Islet of Langerhans (tissue), 1 donor: ENCODE measurements around the gene CD53.
"Not testable (repeated sequence)": the region's sequence is repeated elsewhere in the genome, so short reads cannot be mapped to it uniquely, and the experiment has no call there.

Source experiments
- FAIRE-seq: peaks from one replicate; lab custom pipeline; 2011; peaks lifted over from hg19 to GRCh38; lab: Jason Lieb, UNC

CD53 gene, protein sequence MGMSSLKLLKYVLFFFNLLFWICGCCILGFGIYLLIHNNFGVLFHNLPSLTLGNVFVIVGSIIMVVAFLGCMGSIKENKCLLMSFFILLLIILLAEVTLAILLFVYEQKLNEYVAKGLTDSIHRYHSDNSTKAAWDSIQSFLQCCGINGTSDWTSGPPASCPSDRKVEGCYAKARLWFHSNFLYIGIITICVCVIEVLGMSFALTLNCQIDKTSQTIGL

GRCh38 chr1:110872745-110873720, at the start of gene CD53:
TSS of gene CD53 (plus strand) at chr1:110873148. CDS start at chr1:110891409, 18,261 bp downstream.
- no peak for FAIRE-seq

- no peak for FAIRE-seq
These were observed 48.8 kb upstream of the CD53 start for GRCh38 chr1:110824192-110824591.

- FAIRE-seq, result no peak
These were observed 42.9 kb upstream of the CD53 start for GRCh38 chr1:110829955-110830553.

DNA sequence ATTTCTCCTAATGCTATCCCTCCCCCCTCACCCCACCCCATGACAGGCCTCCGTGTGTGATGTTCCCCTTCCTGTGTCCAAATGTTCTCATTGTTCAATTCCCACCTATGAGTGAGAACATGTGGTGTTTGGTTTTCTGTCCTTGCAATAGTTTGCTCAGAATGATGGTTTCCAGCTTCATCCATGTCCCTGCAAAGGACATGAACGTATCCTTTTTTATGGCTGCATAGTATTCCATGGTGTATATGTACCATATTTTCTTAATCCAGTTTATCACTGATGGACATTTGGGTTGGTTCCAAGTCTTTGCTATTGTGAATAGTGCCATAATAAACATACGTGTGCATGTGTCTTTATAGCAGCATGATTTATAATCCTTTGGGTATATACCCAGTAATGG, 39.2 kb upstream of the CD53 start:
- FAIRE-seq, result not testable (repeated sequence)

DNA sequence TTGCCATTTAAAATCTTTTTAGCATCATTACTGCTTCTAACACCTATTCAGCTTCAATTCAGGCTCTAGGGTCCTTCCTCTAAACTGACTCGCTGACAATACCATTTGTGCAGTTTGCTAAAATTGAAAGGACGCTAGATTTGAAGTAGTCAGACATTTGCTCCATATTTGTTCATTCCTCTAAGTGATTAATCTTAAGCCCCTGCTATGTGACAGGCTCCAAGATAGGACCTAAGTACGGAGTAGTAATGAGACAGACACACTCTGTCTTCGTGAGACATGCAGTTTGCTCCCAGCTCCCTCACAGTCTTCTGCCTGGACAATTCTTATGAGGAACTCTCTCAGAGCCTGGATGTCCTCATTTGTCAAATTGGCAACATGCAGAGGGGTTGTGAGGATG, 26.1 kb upstream of the CD53 start:
- FAIRE-seq, result no peak

DNA sequence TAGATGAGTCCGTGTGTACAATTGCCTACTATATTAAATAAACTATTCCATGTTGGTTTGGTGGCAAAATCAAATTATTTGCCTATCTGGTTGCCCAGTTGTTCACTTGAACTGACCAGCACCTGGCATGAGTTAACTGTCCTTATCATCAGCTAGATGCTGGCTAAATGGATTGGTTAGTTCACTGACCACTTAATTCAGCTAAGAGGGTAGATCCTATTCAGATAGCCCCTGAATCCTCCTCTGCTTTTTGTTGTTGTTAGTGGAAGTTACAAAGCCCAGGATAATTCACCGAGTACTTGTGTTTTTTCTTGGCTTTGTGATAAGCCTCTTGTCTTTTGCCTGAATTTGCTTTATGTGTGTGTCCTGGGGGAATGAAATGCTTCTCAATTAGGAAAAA, 22.8 kb upstream of the CD53 start:
- FAIRE-seq, result no peak

- FAIRE-seq, result no peak
These were observed 22.3 kb upstream of the CD53 start for GRCh38 chr1:110850627-110851026.

GRCh38 chr1:110853135-110853534, 19.8 kb upstream of the CD53 start:
- no peak for FAIRE-seq

DNA sequence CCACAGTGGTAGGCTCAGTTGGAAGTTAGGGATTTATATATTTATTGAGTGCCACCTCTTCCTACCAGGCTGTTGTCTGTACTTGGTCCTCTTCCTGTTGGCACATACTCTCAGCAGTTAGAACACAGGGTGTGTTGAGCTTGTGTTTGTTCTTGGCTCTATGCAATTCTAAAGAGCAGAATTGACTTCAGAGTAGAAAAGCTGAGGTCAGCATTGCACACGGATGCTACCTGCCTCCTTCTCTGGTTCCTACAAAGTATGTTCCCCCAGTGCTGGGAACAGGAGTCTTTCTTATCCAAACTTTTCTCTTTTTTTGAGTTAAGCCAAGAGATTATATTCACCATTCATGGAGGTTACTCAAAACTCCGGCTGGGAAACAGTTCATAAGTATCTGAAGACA, 16.5 kb upstream of the CD53 start:
- FAIRE-seq, result no peak

GRCh38 chr1:110857964-110858948, 14.7 kb upstream of the CD53 start:
- FAIRE-seq, result no peak

DNA sequence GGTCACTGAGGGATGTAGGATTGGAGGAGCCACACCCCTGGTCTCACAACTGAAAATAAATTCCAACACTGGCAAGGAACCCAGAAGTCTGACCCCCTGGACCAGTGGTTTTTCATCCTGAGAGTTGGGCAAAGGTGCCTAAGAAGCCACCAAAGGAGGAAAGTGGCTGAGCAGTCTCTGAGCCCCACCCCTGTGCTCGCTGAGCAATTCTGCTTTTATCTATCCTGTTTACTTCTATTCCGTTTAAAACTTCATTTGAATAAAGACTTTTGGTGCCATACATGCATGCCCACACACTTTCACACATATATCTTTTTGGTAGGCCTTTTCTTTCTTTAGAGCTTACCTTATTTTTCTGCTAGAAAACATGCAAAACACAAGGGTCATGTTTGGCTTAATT, 13.9 kb upstream of the CD53 start:
- no peak for FAIRE-seq

GRCh38 chr1:110860174-110860573, 12.8 kb upstream of the CD53 start:
- no peak for FAIRE-seq

- not testable (repeated sequence) for FAIRE-seq
These were observed 12.3 kb upstream of the CD53 start for GRCh38 chr1:110860620-110861019.

- FAIRE-seq, result not testable (repeated sequence)
These were observed 11.0 kb upstream of the CD53 start for GRCh38 chr1:110861942-110862341.

- FAIRE-seq, result no peak
These were observed 8.7 kb upstream of the CD53 start for GRCh38 chr1:110864287-110864686.

DNA sequence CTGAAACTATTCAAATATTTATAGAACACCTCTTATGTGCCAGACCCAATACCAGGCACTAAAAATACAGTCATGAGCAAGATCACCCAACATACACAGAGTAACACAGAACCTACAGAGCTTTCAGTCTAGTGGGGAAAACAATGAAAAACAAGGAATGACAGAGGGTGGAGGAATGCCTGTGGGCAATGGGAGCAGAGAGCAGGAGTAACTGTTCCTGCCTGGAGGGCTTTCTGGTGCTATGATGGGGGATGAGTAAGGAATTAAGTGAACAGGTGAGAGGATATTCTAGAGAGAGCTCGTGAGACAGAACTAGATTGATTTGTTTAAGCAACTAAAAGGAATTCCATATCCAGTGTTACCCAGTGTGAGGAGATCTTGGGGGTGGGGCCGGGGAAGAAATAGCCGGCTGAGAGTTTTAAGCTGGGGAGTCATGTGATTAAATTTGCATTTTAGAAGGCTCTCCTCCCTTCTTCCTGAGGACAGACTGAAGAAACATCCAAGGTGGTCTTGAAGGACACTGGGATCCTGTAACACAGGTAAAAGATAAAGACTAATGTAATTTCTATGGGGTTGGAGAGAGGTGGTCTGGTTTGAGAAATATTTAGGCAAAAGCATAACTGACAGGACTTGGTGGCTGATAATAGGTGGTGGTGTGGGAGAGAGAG, 2.1 kb upstream of the CD53 start:
- no peak for FAIRE-seq

DNA sequence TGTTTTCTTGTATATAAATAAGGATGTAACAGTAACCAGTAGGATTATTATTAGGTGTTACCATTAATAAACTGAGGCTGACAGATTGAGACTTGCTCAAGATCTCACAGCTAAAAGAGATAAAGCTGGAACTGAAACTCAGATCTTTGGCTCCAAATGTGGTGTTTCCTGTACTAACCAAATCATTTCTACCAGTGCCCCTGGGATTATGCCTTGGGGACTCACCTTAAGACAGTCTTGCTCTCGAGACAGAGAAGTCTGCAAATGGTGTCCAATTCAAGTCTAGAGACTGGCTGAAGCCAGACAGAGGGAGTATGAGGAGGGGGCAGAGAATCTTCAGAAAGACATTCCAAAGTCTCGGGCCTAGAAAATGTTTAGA, 593 bp upstream of the CD53 start:
- no peak for FAIRE-seq

- no peak for FAIRE-seq
These were observed 908 bp downstream of the CD53 start for GRCh38 chr1:110873856-110874255.

GRCh38 chr1:110874324-110875215, 1.6 kb downstream of the CD53 start:
- no peak for FAIRE-seq

DNA sequence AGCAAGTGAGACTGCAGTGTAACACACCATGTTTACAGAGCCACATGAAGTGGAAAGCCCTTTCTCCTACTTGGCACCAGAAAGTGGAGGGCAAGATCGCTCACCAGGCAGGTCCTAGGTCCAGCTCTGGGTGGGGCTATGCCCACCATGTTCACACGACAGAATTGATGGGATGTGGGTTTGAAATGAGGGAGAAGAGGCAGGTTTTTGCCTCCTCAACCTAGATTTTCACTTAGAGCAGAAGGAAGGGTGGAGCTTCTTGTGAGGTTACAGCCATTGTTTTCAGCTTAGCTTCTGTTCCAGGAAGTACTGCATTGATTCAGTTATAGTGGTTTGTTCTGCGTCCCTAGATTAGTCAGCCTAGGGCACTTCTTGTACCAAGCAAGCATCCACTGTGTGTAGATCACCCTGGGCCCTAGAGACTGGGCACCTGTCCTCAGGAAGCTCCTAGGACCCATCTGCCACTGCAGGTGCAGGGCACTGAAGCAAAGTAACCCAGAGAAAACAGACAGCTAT, 2.3 kb downstream of the CD53 start:
- FAIRE-seq, result no peak
